HG03520 (cell line): ENCODE data around the gene WDR17.
"Not testable (repeated sequence)": the region's sequence is repeated elsewhere in the genome, so short reads cannot be mapped to it uniquely, and the experiment has no call there.

Source experiments
- ATAC-seq: cut with Tn5 transposase; IDR thresholded peaks from one replicate; pipeline ENCODE4 v1.9.1; 2021; ENCODE audit warnings: mild to moderate bottlenecking, moderate library complexity; ENCODE audit not compliant: unreplicated experiment

Gene WDR17

GRCh38 chr4:176189891-176190795 is 124.5 kb downstream of the WDR17 start:
- no peak for ATAC-seq

GRCh38 chr4:176191974-176192373 is 126.3 kb downstream of the WDR17 start:
- ATAC-seq: no peak

GRCh38 chr4:176193126-176193525 is 127.5 kb downstream of the WDR17 start:
- no peak for ATAC-seq

GRCh38 chr4:176193938-176194337 is 128.3 kb downstream of the WDR17 start:
- no peak for ATAC-seq

- peak; percentile 97 for ATAC-seq
These were observed 129.7 kb downstream of the WDR17 start, which contains the start of gene SPATA4 for GRCh38 chr4:176195184-176195978. Gene SPATA4, minus strand, starts transcription at chr4:176195585. Its CDS starts 23 bp downstream, at chr4:176195562.

GRCh38 chr4:176198316-176198903 is 132.8 kb downstream of the WDR17 start:
- ATAC-seq: no peak

- no peak for ATAC-seq
These were observed 139.7 kb downstream of the WDR17 start for GRCh38 chr4:176205299-176205698.

GRCh38 chr4:176207839-176208238 is 142.2 kb downstream of the WDR17 start:
- ATAC-seq: no peak

- ATAC-seq: no peak
These were observed 143.9 kb downstream of the WDR17 start for GRCh38 chr4:176209535-176209934.

GRCh38 chr4:176210101-176210500 is 144.5 kb downstream of the WDR17 start:
- no peak for ATAC-seq

GRCh38 chr4:176210579-176211296 is 145.1 kb downstream of the WDR17 start:
- ATAC-seq: no peak

- ATAC-seq: not testable (repeated sequence)
These were observed 146.7 kb downstream of the WDR17 start for GRCh38 chr4:176212351-176212750.

GRCh38 chr4:176217510-176217909 is 151.9 kb downstream of the WDR17 start:
- no peak for ATAC-seq

GRCh38 chr4:176222149-176222548 is 156.5 kb downstream of the WDR17 start:
- ATAC-seq: no peak

GRCh38 chr4:176223561-176223960 is 157.9 kb downstream of the WDR17 start:
- ATAC-seq: no peak

GRCh38 chr4:176226736-176227135 is 161.1 kb downstream of the WDR17 start:
- no peak for ATAC-seq

GRCh38 chr4:176229645-176230044 is 164.0 kb downstream of the WDR17 start:
- no peak for ATAC-seq
